Measurements from ENCODE around the gene NXNL1. TPM values are rescaled to one million over a fixed set of nuclear protein-coding genes. Genes with fewer than 3 reads are reported as not detected.

NXNL1 gene
- total and polyA plus RNA-seq, 9 of the 15 experiments (the other 6 are each of a cell fraction or from before 2014, with no cell fraction given), result not detected

- TF ChIP-seq MGA (IDR thresholded peaks at IDR 0.05) (peak; percentile 56; the same call in 1 of the 2 replicates), NRF1 (conservative IDR thresholded peaks at IDR 0.05 in 1 of 2, IDR thresholded peaks at IDR 0.05 in 1 of 2) (0 out of 4 replicates have a peak, but pooled peaks of 1 of the 2 experiments have one; percentile 14), FOXP1 (CRISPR knock-in tag; IDR thresholded peaks at IDR 0.05) (peak; percentile 88; the same call in 1 of the 2 replicates), HMGN3 (IDR thresholded peaks at IDR 0.05; ENCODE audit: borderline replicate concordance, extremely low read depth, insufficient read length, low read depth, low read length) (peak; percentile 8), BMI1 (IDR thresholded peaks at IDR 0.05; ENCODE audit: low read length) (no peak), TAF15 (IDR thresholded peaks at IDR 0.05; ENCODE audit: low read depth, low read length) (no peak), SAP30 (IDR thresholded peaks at IDR 0.05; ENCODE audit: borderline replicate concordance, insufficient read depth, low read depth, low read length, poor library complexity, severe bottlenecking) (peak; percentile 93), DPF2 (IDR thresholded peaks at IDR 0.05) (0 out of 2 replicates have a peak, but pooled peaks have one; percentile 9), FOXA3 (CRISPR knock-in tag; conservative IDR thresholded peaks at IDR 0.05 in 1 of 2, IDR thresholded peaks at IDR 0.05 in 1 of 2) (peak in 1 of 2 experiments; percentile 73; a peak in 1 of 4 replicates), GABPB1 (CRISPR knock-in tag; IDR thresholded peaks at IDR 0.05) (peak; percentile 46; the same call in 1 of the 2 replicates), ARNT (IDR thresholded peaks at IDR 0.05) (no peak), SIX5 (IDR thresholded peaks at IDR 0.05; ENCODE audit: borderline replicate concordance in 1 of 2, insufficient read depth in 1 of 2, low read depth in 1 of 2, low read length in 2 of 2) (0 out of 4 replicates have a peak, but pooled peaks of 1 of the 2 experiments have one; percentile 5), HDAC1 (IDR thresholded peaks at IDR 0.05) (peak in 1 of 2 experiments; percentile 96; a peak in 1 of 4 replicates), CXXC5 (CRISPR knock-in tag; IDR thresholded peaks at IDR 0.05) (no peak), SMARCA4 (IDR thresholded peaks at IDR 0.05) (0 out of 2 replicates have a peak, but pooled peaks have one; percentile 31), ZNF263 (CRISPR knock-in tag; IDR thresholded peaks at IDR 0.05; ENCODE audit: borderline replicate concordance) (peak; percentile 62; the same call in 1 of the 2 replicates), LEF1 (IDR thresholded peaks at IDR 0.05) (peak; percentile 54; the same call in 1 of the 2 replicates)
Measured at GRCh38 chr19:17469092-17469480, 8.4 kb upstream of the NXNL1 start (continued).
